ENCODE results near the gene USP3.

DNA sequence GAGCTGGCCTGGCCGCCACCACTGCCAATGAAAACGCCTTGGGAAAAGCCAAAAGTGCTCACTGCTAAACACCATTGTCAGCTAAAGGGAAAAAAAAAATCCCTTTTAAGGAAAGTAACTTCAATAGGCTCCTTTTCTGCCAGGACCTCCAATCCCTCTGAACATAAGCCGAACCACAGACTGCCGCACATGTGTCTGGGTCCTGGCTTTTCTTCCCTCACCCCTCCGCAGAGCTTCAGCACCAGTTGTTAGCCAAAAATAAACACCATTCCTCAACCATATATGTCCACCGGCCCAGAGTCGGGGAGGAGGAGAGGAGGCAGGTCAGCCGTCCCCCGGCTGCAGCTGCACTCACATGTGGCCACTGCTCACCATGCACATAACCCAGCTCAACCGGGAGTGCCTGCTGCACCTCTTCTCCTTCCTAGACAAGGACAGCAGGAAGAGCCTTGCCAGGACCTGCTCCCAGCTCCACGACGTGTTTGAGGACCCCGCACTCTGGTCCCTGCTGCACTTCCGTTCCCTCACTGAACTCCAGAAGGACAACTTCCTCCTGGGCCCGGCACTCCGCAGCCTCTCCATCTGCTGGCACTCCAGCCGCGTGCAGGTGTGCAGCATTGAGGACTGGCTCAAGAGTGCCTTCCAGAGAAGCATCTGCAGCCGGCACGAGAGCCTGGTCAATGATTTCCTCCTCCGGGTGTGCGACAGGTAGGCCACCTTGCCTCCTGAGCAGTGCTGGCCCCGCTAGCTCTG lies 92.8 kb downstream of the USP3 start, which contains the start of gene FBXL22:
- TF ChIP-seq, protein P1, sequence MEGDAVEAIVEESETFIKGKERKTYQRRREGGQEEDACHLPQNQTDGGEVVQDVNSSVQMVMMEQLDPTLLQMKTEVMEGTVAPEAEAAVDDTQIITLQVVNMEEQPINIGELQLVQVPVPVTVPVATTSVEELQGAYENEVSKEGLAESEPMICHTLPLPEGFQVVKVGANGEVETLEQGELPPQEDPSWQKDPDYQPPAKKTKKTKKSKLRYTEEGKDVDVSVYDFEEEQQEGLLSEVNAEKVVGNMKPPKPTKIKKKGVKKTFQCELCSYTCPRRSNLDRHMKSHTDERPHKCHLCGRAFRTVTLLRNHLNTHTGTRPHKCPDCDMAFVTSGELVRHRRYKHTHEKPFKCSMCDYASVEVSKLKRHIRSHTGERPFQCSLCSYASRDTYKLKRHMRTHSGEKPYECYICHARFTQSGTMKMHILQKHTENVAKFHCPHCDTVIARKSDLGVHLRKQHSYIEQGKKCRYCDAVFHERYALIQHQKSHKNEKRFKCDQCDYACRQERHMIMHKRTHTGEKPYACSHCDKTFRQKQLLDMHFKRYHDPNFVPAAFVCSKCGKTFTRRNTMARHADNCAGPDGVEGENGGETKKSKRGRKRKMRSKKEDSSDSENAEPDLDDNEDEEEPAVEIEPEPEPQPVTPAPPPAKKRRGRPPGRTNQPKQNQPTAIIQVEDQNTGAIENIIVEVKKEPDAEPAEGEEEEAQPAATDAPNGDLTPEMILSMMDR (optimal IDR thresholded peaks at IDR 0.05 in 1 of 3, IDR thresholded peaks at IDR 0.05 in 1 of 3, conservative IDR thresholded peaks at IDR 0.05 in 1 of 3; ENCODE audit: extremely low read depth in 1 of 3, insufficient read depth in 2 of 3, low read length in 3 of 3) = no peak
- no peak for TF ChIP-seq EZH2 (IDR thresholded peaks at IDR 0.05; ENCODE audit: low read length)

All from keratinocyte (primary cell).